ENCODE data around the gene LRRC2. TPM values are rescaled to one million over a fixed set of nuclear protein-coding genes. Genes with fewer than 3 reads are reported as not detected.

The LRRC2 gene
- total RNA-seq, 1 experiment from 2014 or later: 2.6 TPM

DNA sequence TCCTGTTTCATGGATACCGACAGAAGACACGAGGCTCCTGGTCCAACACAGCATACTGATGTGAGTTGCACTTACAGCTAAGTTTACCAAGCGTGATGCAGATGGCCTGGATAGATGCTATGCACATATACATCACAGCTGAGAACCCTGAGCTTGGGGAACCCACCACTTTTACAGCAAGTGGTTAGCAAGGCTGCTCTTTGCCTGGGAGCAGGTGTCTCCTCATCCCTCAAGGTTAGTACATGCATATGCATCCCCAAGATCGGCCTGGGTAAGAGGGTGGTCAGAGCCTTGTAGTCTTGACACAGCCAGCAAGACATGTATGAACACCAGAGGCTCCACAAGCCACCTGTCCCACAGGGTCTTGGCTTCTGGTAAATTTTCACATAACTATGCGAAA is 28.3 kb downstream of the LRRC2 start:
- no peaks in the 10 kb centered on the region for H4K20me1 ChIP-seq (ENCODE audit: control insufficient read depth, insufficient read depth, insufficient read length)
- H3K36me3 Mint-ChIP-seq (ENCODE audit: insufficient read depth in 1 of 3, low read depth in 3 of 3): peaks cover 0 to 8% (median 2%) of the 10 kb centered on the region in 3 experiments; a peak in 2 of 7 replicates
- no CpG with 5 or more reads among the region's 5 CpGs for WGBS (ENCODE audit: extremely low coverage, insufficient read length, low lambda C conversion rate)

More for the DNA sequence above, 28.3 kb downstream of the LRRC2 start:
- TF ChIP-seq, protein P1, sequence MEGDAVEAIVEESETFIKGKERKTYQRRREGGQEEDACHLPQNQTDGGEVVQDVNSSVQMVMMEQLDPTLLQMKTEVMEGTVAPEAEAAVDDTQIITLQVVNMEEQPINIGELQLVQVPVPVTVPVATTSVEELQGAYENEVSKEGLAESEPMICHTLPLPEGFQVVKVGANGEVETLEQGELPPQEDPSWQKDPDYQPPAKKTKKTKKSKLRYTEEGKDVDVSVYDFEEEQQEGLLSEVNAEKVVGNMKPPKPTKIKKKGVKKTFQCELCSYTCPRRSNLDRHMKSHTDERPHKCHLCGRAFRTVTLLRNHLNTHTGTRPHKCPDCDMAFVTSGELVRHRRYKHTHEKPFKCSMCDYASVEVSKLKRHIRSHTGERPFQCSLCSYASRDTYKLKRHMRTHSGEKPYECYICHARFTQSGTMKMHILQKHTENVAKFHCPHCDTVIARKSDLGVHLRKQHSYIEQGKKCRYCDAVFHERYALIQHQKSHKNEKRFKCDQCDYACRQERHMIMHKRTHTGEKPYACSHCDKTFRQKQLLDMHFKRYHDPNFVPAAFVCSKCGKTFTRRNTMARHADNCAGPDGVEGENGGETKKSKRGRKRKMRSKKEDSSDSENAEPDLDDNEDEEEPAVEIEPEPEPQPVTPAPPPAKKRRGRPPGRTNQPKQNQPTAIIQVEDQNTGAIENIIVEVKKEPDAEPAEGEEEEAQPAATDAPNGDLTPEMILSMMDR (conservative IDR thresholded peaks at IDR 0.05): no peak
- H3K27me3 ChIP-seq (ENCODE audit: insufficient read depth, low read length): no peaks in the 10 kb centered on the region
- no peak overlapping the region for H3K4ac ChIP-seq (ENCODE audit: low read depth, low read length)
- no peak overlapping the region for H3K14ac ChIP-seq (ENCODE audit: insufficient read depth, low read length)
- Mint-ChIP-seq H3K9me3 (no peaks in the 10 kb centered on the region), H3K27me3 (ENCODE audit: low read depth) (no peaks in the 10 kb centered on the region), H3K27ac (no peak overlapping the region), H3K4me1 (peaks cover 16 to 18% of the 10 kb centered on the region in 2 experiments), H3K4me3 (no peak overlapping the region)
- H3K9me3 ChIP-seq (ENCODE audit: control insufficient read depth, low read depth, low read length): no peaks in the 10 kb centered on the region
- H2BK5ac ChIP-seq (ENCODE audit: insufficient read length, low read length): no peak overlapping the region
- H2BK120ac ChIP-seq (ENCODE audit: low read depth, low read length, poor library complexity, severe bottlenecking): no peak overlapping the region
- H2BK15ac ChIP-seq (ENCODE audit: low read depth, low read length): no peak overlapping the region
- H4K8ac ChIP-seq (replicated peaks; ENCODE audit: insufficient read length, low read depth, low read length): no peak overlapping the region
- H3K27ac ChIP-seq (ENCODE audit: insufficient read length, low read depth, low read length): no peak overlapping the region
- no peaks in the 10 kb centered on the region for H3K23me2 ChIP-seq (ENCODE audit: insufficient read length, low read depth, low read length, poor library complexity, severe bottlenecking)
- no peak overlapping the region for H2AK5ac ChIP-seq (ENCODE audit: insufficient read length, low read length)
- no peak overlapping the region for H2AFZ ChIP-seq (ENCODE audit: low read length)
- no peak overlapping the region for H3K18ac ChIP-seq (ENCODE audit: insufficient read length, low read depth, low read length)
- H4K91ac ChIP-seq (ENCODE audit: insufficient read length, low read depth, low read length): no peak overlapping the region
- H2BK20ac ChIP-seq (ENCODE audit: low read depth, low read length, poor library complexity, severe bottlenecking): no peak overlapping the region
- H3K9ac ChIP-seq (ENCODE audit: extremely low read depth, insufficient read length, low read length): no peak overlapping the region
- no peak overlapping the region for H2BK12ac ChIP-seq (ENCODE audit: insufficient read length, low read depth, low read length)
- no peaks in the 10 kb centered on the region for H3K79me2 ChIP-seq (ENCODE audit: insufficient read depth, low read length)
- H3T11ph ChIP-seq (ENCODE audit: low read length): no peak overlapping the region
- H4K5ac ChIP-seq (ENCODE audit: insufficient read length, low read depth, low read length): no peak overlapping the region
- H3K4me2 ChIP-seq (ENCODE audit: insufficient read depth, insufficient read length, low read length): no peak overlapping the region
- DNase-seq: no peak
- H3K79me1 ChIP-seq (ENCODE audit: insufficient read depth, low read depth, low read length, poor library complexity, severe bottlenecking): no peaks in the 10 kb centered on the region
- H3K4me1 ChIP-seq (ENCODE audit: insufficient read depth, low read length): peaks cover 4% of the 10 kb centered on the region; the same call in 1 of the 2 replicates
- H3K23ac ChIP-seq (ENCODE audit: insufficient read length, low read depth, low read length): no peak overlapping the region
- H3K56ac ChIP-seq (ENCODE audit: insufficient read length, low read depth, low read length): no peak overlapping the region
